ENCODE measurements around the gene CDKN2B-AS1.

- TF ChIP-seq POLR2A (IDR thresholded peaks at IDR 0.05) (no peak), CTCF (IDR thresholded peaks at IDR 0.05 in 8 of 11, conservative IDR thresholded peaks at IDR 0.05 in 3 of 11) (peak in 6 of 11 experiments; percentile 13 to 46 (median 30)), POLR2AphosphoS5 (IDR thresholded peaks at IDR 0.05) (peak in 2 of 3 donors; percentile 22 to 36)
Observed at GRCh38 chr9:21965401-21965951, 29.1 kb upstream of the CDKN2B-AS1 start.
